22Rv1 (cell line): ENCODE measurements around the gene KREMEN1.

Experiments used
- ZFX ChIP-seq: fragments of 450-650 bp; IDR thresholded peaks from 2 replicates; pipeline ENCODE4 v1.6.1; 2017; ENCODE audit warnings: antibody characterized with exemption, borderline replicate concordance
- TF ChIP-seq, protein P1 (sequence below): fragments of 450-650 bp; IDR thresholded peaks from 2 replicates; pipeline ENCODE4 v1.5.1; 2017; ENCODE audit warnings: mild to moderate bottlenecking

- TF ChIP-seq, protein P1, sequence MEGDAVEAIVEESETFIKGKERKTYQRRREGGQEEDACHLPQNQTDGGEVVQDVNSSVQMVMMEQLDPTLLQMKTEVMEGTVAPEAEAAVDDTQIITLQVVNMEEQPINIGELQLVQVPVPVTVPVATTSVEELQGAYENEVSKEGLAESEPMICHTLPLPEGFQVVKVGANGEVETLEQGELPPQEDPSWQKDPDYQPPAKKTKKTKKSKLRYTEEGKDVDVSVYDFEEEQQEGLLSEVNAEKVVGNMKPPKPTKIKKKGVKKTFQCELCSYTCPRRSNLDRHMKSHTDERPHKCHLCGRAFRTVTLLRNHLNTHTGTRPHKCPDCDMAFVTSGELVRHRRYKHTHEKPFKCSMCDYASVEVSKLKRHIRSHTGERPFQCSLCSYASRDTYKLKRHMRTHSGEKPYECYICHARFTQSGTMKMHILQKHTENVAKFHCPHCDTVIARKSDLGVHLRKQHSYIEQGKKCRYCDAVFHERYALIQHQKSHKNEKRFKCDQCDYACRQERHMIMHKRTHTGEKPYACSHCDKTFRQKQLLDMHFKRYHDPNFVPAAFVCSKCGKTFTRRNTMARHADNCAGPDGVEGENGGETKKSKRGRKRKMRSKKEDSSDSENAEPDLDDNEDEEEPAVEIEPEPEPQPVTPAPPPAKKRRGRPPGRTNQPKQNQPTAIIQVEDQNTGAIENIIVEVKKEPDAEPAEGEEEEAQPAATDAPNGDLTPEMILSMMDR: no peak
- no peak for TF ChIP-seq ZFX
Measured at GRCh38 chr22:29072193-29072978, 449 bp upstream of the KREMEN1 start.
